H1 (cell line): ENCODE results near the gene LDLRAD4.

Experiments used
- POLR2A ChIP-seq, 2 experiments: IDR thresholded peaks; 1 replicate in 1 of 2; 2 replicates in 1 of 2; pipeline ENCODE4 v1.6.1; 2011; ENCODE audit warnings: low read depth in 2 of 2, low read length in 2 of 2, mild to moderate bottlenecking in 2 of 2; ENCODE audit errors: control extremely low read depth in 1 of 2
- POLR2AphosphoS5 ChIP-seq: IDR thresholded peaks from 2 replicates; pipeline ENCODE4 v1.6.1; 2011; ENCODE audit warnings: low read depth, low read length
- RAD21 ChIP-seq, 2 experiments: IDR thresholded peaks in 1 of 2; conservative IDR thresholded peaks in 1 of 2; 2 replicates each; pipeline ENCODE4 v1.6.1; 2011; ENCODE audit warnings: low read depth in 2 of 2, low read length in 2 of 2, improper control_type of control experiment in 1 of 2, inconsistent platforms in 1 of 2, mild to moderate bottlenecking in 1 of 2, moderate library complexity in 1 of 2
- SIN3A ChIP-seq, 2 experiments: IDR thresholded peaks in 1 of 2; conservative IDR thresholded peaks in 1 of 2; 2 replicates each; pipeline ENCODE4 v1.6.1; 2011 to 2012; ENCODE audit warnings: low read length in 2 of 2, improper control_type of control experiment in 1 of 2, low read depth in 1 of 2, mild to moderate bottlenecking in 1 of 2
- SP1 ChIP-seq: IDR thresholded peaks from 2 replicates; pipeline ENCODE4 v1.6.1; 2011; ENCODE audit warnings: low read depth, low read length
- TF ChIP-seq, protein P1 (sequence below): IDR thresholded peaks from 2 replicates; pipeline ENCODE4 v1.6.1; 2012; ENCODE audit warnings: low read length, inconsistent platforms
- TF ChIP-seq, protein P2 (sequence below), 3 experiments: IDR thresholded peaks; 1 replicate in 2 of 3; 2 replicates in 1 of 3; pipeline versions ENCODE4 v1.5.1 to v1.6.1; 2011; ENCODE audit warnings: low read length in 3 of 3, mild to moderate bottlenecking in 3 of 3, inconsistent platforms in 2 of 3, low read depth in 1 of 3, moderate library complexity in 1 of 3; ENCODE audit not compliant: insufficient read depth in 1 of 3; ENCODE audit errors: control extremely low read depth in 1 of 3
- TF ChIP-seq, protein P3 (sequence below): IDR thresholded peaks from 2 replicates; pipeline ENCODE4 v1.6.1; 2012; ENCODE audit warnings: inconsistent platforms

DNA sequence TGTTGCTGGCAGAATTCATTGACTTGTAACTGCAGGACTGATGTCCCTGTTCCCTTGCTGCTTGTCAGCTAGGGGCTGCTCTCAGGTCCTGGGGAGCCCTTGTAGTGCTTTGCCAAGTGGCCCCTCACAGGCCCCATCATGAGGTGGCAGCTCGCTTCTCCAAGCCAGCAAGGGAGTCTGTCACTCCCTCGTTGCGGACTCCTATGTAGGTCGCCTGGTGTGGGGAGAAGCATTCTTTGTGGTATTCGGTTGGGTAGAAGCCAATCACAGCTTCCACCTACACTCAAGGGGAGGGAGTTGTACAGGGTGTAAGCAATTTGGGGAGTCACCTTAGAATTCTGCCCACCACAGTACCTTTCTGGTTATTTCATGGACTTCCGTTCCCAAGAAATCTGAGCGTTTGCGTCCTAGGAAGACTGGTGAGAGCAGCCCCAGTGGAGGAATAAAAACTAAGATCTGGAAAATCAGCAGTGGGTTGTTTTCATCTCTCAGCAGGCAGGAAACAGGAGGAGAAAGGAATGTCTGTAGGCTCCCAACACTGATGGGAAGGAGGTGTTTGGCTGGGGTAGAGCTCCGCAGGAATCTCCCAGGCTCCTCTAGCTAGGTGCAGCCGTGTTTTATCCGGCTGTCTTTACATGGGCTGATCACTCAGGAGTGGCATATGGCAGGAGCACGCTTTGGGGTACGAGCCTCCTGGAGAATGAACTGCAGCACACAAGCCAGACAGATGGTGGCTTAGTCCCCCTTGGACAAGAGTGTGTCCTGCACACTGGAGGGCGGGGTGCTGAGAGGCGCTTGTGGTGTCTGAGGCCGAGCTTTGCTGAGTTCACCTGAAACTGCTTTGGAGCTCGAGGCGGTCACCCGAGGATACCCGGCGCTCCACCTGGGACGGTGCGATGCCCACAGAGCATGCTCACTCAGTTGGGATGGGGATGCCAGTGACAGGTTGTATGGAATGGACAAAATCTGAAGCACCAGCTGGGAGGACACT lies 58.3 kb downstream of the LDLRAD4 start:
- TF ChIP-seq, protein P1, sequence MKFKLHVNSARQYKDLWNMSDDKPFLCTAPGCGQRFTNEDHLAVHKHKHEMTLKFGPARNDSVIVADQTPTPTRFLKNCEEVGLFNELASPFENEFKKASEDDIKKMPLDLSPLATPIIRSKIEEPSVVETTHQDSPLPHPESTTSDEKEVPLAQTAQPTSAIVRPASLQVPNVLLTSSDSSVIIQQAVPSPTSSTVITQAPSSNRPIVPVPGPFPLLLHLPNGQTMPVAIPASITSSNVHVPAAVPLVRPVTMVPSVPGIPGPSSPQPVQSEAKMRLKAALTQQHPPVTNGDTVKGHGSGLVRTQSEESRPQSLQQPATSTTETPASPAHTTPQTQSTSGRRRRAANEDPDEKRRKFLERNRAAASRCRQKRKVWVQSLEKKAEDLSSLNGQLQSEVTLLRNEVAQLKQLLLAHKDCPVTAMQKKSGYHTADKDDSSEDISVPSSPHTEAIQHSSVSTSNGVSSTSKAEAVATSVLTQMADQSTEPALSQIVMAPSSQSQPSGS: no peak
- TF ChIP-seq SIN3A (conservative IDR thresholded peaks at IDR 0.05 in 1 of 2, IDR thresholded peaks at IDR 0.05 in 1 of 2; ENCODE audit: low read depth in 1 of 2, low read length in 2 of 2) (no peak), POLR2AphosphoS5 (no peak), RAD21 (IDR thresholded peaks at IDR 0.05 in 1 of 2, conservative IDR thresholded peaks at IDR 0.05 in 1 of 2; ENCODE audit: low read depth in 2 of 2, low read length in 2 of 2) (no peak), SP1 (no peak), POLR2A (IDR thresholded peaks at IDR 0.05; ENCODE audit: control extremely low read depth in 1 of 2, low read depth in 2 of 2, low read length in 2 of 2) (no peak)
- TF ChIP-seq, protein P2, sequence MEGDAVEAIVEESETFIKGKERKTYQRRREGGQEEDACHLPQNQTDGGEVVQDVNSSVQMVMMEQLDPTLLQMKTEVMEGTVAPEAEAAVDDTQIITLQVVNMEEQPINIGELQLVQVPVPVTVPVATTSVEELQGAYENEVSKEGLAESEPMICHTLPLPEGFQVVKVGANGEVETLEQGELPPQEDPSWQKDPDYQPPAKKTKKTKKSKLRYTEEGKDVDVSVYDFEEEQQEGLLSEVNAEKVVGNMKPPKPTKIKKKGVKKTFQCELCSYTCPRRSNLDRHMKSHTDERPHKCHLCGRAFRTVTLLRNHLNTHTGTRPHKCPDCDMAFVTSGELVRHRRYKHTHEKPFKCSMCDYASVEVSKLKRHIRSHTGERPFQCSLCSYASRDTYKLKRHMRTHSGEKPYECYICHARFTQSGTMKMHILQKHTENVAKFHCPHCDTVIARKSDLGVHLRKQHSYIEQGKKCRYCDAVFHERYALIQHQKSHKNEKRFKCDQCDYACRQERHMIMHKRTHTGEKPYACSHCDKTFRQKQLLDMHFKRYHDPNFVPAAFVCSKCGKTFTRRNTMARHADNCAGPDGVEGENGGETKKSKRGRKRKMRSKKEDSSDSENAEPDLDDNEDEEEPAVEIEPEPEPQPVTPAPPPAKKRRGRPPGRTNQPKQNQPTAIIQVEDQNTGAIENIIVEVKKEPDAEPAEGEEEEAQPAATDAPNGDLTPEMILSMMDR (IDR thresholded peaks at IDR 0.05; ENCODE audit: control extremely low read depth in 1 of 3, insufficient read depth in 1 of 3, low read depth in 1 of 3, low read length in 3 of 3): no peak
- TF ChIP-seq, protein P3, sequence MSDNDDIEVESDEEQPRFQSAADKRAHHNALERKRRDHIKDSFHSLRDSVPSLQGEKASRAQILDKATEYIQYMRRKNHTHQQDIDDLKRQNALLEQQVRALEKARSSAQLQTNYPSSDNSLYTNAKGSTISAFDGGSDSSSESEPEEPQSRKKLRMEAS: no peak
